OCI-LY1 (cell line): Measurements from ENCODE around the gene B4GALT6.

Experiments
- CTCF ChIP-seq: fragments of 200-600 bp; sonication (generic), shearing (Covaris generic); IDR thresholded peaks from 2 replicates; pipeline ENCODE4 v1.5.1; 2017; ENCODE audit warnings: mild to moderate bottlenecking, antibody characterized with exemption, low read length, moderate library complexity, mixed read lengths
- EZH2 ChIP-seq: fragments of 200-600 bp; sonication (generic), shearing (Covaris generic); IDR thresholded peaks from 2 replicates; pipeline ENCODE4 v1.8.0; 2017; ENCODE audit warnings: borderline replicate concordance, mixed run types, mild to moderate bottlenecking, antibody characterized with exemption, low read length, moderate library complexity, mixed read lengths

DNA sequence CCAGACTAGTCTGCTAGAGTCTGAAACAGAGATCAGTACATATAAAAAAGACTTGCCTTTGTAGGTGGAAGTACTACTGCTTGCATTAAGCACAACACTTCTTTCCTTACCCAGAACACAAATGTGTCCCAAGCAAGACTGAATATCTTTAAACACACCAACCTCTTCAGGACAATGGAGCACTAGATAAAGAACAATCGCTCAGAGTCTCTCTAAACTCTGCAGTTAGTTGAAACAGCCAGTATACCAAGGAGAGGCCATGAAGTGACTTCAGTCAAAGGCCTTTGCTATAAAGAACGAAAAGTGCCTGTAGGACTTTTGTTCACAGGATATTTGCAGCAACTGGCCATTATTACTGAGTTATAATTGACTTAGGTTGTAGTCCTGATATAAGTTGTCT lies 9.9 kb upstream of the B4GALT6 start:
- TF ChIP-seq CTCF = no peak
- no peak for TF ChIP-seq EZH2
